Activated CD4-positive, alpha-beta T cell treated with anti-CD3 and anti-CD28 coated beads, Interleukin-2, amount 50 U/mL, for 48 hours (primary cell): ENCODE results near the gene NEK6.

Experiments
- DNase-seq, 2 experiments: peaks; one replicate each; pipeline ENCODE4 v3.0.0-alpha.2; 2020

Gene NEK6

DNA sequence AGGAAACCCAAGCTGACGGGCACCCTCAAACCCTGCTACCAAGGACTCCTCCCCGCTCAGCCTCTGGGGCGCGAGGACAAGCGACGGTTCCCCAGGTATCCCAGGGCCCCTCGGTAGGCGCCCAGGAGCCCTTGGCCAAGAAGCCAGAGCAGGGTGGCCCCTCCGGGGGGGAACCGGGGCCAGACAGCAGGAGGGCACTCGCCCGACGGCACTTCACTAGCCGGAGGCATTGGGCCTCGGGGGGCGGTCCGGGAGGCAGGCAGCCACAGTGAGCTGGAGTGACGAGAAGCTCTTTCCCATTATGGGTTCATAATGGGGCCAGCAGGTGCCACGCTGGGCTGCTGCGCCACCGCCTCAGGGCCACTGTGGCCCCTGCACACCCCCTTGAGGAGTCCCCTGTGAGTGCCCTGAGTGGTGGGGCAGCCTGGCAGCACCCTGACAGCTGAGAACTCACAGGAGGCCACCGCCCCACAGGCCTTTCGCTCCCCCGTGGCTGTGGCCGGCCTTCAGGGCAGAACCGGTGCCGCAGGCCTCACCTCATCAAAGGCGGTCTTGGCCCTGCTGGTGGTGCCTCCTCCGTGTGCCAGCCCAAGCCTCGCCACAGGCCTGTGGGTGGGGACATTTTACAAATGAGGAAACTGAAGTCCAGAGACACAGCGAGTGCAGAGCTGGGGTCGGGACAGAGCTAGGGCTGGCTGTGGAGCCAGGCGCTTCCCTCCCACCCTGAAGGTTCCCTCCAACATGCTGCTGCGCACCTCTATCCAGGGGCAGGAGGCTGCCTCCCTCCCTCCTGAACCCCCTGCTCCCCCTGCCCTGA, 88.8 kb downstream of the NEK6 start:
- no peak for DNase-seq

- DNase-seq: no peak
Measured at GRCh38 chr9:124347206-124347967, 89.6 kb downstream of the NEK6 start.

DNA sequence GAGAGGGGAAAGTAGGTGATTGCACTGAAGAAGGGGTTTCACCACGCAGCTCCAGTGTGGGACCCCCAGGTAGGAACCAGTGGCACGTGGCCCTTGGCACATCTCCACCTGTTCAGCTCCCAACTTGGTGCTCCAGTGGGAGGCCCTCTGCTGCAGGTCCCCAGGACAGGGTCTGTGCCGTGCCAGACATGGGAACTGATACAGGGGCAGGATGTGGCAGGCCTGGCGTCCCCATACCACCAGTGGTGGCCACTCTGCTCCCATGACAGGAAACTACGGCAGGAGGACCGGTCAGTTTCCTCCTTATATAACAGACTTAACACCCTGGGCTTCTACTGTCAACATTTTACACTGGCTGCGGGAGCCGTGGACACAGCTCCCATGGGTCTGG, 90.2 kb downstream of the NEK6 start:
- DNase-seq: no peak

GRCh38 chr9:124348363-124348762, 90.6 kb downstream of the NEK6 start:
- DNase-seq: no peak

DNA sequence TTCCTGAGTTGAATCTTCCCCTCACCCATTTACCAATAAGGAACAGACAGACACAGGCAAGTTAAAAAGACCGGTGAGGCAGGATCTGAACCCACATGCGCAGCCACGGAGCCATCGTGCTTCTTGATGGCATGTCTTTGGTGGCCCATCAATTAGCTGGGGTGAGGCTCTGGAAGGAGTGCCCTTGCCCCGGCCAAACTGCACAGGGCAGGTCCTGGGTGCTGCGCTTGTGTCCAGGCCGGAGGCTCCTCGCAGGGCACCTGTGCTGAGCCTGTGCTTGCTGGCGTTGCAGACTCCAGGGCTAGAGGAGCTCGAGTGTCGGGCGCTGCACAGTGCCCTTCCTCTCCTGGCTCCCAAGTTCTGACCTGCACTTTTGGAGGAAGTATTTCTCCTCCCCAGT, 91.1 kb downstream of the NEK6 start:
- no peak for DNase-seq

DNA sequence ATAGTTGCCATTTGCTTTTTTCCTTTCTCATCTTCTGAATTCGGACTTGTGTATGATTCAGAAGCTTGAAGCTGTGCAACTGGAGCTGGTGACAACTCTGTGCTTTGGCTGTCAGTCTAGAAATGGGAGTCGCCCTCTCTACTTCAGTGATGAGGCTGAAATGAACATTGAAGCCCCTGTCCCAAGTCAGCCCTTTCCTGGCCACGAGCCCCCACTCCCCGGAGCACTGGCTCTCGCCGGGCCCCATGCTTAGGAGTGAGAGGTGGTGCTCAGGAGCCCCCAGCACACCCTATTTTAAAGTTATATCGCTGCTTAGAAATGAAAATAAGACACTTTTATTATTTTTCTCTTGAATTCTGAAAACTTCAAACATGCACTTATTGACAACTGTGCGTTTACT, 91.5 kb downstream of the NEK6 start:
- no peak for DNase-seq

DNA sequence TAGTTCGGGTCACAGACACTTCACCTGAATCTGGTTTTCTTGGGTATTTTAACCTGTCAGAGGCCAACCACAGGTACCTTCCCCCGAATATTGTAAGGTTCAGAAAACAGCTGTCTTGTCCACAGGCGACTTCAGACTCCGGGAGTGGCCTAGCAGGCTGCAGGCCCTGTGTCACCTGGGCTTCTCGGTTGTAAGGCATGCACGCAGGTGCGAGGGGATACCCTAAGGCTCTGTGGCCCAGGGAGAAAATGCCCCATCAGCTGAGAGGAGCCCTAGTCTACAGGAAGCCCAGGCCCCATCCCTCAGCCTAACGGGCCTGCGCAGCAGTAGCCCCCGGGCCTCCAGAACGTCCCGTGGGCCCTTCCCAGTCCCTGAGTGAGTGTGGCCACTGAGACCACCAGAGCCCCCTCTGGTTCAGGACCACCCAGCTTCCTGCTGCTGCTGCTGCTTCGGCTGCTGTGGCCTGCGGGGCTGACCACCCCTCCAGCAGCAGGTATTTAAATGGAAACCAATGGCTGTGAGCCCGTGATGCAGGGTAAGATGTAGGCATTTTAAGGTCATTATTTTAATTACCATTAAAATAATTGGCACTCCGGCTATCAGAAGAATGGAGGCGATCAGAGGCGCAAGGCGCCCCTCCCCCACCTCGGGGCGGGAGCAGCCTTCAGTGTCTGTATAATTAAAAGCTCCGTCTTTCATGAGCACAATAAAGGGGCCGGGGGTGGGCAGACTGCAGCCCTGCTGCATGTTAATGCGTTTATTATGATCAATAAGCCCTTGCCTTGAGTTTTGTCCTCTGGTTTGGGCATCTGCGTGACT, 92.1 kb downstream of the NEK6 start:
- DNase-seq: no peak

- DNase-seq: no peak
Measured at GRCh38 chr9:124350494-124351263, 92.9 kb downstream of the NEK6 start.

DNA sequence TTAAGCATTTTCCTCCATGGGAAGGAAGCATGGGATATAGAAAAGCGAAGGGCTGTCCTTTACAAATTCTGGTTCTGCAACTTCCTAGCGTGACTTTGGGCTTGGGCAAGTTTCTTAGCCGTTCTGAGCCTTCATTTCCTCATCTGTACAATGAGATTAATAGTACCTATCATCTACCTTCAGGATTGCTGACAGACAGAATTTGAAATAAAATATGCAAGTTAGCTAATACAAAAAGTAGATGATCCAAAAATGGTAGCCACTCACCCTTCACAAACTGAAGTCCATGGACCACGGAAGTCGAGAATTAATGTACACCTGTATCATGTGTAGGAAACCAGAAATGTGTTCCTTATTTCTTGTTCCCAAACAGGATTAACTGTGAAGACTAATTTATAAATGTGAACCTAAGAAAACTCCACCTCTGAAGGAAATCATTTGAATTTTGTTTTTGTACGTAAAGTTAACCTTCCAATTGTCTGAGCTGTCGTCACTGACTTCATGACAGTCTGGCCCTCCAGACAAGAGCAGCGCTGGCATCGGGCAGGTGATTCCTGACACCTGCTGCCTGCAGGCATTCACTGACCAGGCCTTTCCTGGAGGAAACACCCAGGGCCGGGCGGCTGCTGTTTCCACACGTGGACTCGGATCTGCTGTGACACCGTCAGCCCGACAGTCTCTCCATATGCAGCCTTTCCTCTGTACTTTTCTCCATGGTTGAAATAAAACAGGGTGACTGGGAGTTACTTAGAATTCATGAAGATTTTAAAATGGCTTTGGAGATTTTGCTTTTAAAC, 94.1 kb downstream of the NEK6 start:
- DNase-seq: no peak

- DNase-seq: no peak
Measured at GRCh38 chr9:124352616-124353015, 94.9 kb downstream of the NEK6 start.

- no peak for DNase-seq
Measured at GRCh38 chr9:124353166-124353768, 95.5 kb downstream of the NEK6 start.

GRCh38 chr9:124353811-124354274, 96.1 kb downstream of the NEK6 start:
- no peak for DNase-seq

GRCh38 chr9:124354346-124355038, 96.7 kb downstream of the NEK6 start:
- DNase-seq: no peak

- no peak for DNase-seq
Measured at GRCh38 chr9:124355039-124355940, 97.5 kb downstream of the NEK6 start.

- no peak for DNase-seq
Measured at GRCh38 chr9:124355941-124356744, 98.4 kb downstream of the NEK6 start.

- DNase-seq: no peak
Measured at GRCh38 chr9:124356745-124357390, 99.1 kb downstream of the NEK6 start.

DNA sequence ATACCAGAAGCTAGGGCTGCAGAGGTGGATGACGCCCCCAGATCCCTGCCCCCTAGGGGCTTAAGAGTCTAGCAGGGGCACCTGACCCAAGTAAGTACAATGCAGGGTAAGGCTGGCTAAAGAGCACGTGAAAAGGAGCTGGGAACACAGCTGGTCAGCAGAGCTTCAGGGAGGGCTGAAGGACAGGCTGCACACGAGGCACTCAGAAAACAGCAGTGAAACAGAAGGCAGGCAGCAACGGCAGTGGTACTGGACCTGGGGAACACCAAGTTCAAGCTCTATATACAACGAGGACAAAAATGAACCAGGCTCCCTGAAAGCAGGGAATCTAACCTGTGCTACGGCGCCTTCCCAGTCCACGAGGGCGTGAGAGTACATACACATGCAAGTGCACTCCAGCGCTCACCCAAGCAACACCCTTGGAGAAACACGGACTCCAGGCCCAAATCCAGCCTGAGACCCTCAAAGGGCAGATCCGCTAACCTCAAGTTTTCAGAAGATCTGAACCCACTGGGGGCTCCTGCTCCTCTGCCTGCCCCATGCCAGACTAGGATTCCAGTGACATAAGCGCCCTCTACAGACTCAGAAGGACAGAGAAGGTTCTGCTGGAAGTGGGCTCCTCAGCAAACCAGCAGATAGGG, 100.1 kb downstream of the NEK6 start:
- no peak for DNase-seq

GRCh38 chr9:124358631-124359030, 100.9 kb downstream of the NEK6 start:
- DNase-seq: no peak
